ENCODE measurements around the gene CST6. TPM values are rescaled to one million over a fixed set of nuclear protein-coding genes. Genes with fewer than 3 reads are reported as not detected.

The CST6 gene
- total RNA-seq, 1 donor from 2014 or later = not detected

DNA sequence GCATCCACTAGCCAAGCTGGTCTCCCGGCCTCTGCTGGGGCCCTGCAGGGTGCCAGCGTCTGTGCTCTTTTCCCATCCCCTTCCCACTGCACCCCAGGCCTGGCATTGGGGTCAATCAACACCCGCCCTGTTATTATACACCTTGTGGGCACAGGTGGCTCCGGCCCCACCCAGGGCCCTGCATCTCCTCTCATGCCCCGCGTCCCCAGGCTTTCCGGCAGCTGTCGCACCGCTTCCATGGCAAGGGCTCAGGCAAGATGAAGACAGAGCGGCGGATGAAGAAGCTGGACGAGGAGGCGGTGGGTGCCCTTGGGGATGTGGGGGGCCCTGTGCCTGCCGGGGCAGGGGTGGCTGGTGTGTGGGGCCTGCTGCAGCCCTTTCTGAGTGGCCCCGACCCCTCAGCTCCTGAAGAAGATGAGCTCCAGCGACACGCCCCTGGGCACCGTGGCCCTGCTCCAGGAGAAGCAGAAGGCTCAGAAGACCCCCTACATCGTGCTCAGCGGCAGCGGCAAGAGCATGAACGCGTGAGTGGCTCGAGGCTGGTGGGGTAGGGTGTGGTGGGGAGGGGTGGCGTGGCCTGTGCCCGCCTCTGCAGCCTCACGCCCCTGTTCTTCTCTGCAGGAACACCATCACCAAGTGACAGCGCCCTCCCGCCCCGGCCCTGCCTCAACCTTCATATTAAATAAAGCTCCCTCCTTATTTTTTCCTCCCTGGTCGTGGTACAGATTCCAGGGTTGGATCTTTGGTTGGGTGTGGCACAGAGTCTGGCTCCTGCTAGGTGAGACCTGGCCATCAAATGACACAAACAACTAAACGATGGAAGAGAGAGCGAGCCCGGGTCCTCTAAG lies 33.2 kb upstream of the CST6 start:
- Histone ChIP-seq H3K4me3 (ENCODE audit: insufficient read depth, low read depth, low read length) (no peak overlapping the region), H3K9me3 (ENCODE audit: insufficient read depth, low read depth, low read length) (no peaks in the 10 kb centered on the region), H3K4me1 (ENCODE audit: insufficient read depth, low read length) (no peaks in the 10 kb centered on the region), H3K36me3 (ENCODE audit: insufficient read depth, low read length) (peaks cover 3% of the 10 kb centered on the region), H4K20me1 (ENCODE audit: insufficient read depth, low read length) (peaks cover 7% of the 10 kb centered on the region), H3K27ac (ENCODE audit: low read depth, low read length) (no peak overlapping the region), H3K9ac (ENCODE audit: low read length) (no peak overlapping the region), H2AFZ (ENCODE audit: low read depth, low read length) (no peak overlapping the region), H3K79me2 (ENCODE audit: insufficient read depth, low read length) (no peaks in the 10 kb centered on the region), H3K27me3 (ENCODE audit: insufficient read depth, low read length) (no peaks in the 10 kb centered on the region), H3K4me2 (ENCODE audit: low read length) (no peak overlapping the region)
- H3K27me3 Mint-ChIP-seq (ENCODE audit: low read depth, unreplicated experiment) = no peaks in the 10 kb centered on the region
- no peak for FAIRE-seq
- no peak for DNase-seq (ENCODE audit: low read depth)
- TF ChIP-seq, protein P1, sequence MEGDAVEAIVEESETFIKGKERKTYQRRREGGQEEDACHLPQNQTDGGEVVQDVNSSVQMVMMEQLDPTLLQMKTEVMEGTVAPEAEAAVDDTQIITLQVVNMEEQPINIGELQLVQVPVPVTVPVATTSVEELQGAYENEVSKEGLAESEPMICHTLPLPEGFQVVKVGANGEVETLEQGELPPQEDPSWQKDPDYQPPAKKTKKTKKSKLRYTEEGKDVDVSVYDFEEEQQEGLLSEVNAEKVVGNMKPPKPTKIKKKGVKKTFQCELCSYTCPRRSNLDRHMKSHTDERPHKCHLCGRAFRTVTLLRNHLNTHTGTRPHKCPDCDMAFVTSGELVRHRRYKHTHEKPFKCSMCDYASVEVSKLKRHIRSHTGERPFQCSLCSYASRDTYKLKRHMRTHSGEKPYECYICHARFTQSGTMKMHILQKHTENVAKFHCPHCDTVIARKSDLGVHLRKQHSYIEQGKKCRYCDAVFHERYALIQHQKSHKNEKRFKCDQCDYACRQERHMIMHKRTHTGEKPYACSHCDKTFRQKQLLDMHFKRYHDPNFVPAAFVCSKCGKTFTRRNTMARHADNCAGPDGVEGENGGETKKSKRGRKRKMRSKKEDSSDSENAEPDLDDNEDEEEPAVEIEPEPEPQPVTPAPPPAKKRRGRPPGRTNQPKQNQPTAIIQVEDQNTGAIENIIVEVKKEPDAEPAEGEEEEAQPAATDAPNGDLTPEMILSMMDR (IDR thresholded peaks at IDR 0.05; ENCODE audit: insufficient read depth, low read depth, low read length) = no peak
- TF ChIP-seq EZH2 (IDR thresholded peaks at IDR 0.05; ENCODE audit: insufficient read depth, low read length) = no peak
- H3K36me3 Mint-ChIP-seq (ENCODE audit: low read depth, unreplicated experiment) = peaks cover 10% of the 10 kb centered on the region
- no peak overlapping the region for H3K27ac Mint-ChIP-seq (ENCODE audit: unreplicated experiment)
- H3K9me3 Mint-ChIP-seq (ENCODE audit: unreplicated experiment) = no peaks in the 10 kb centered on the region
- H3K4me3 Mint-ChIP-seq (ENCODE audit: unreplicated experiment) = no peak overlapping the region
- no peaks in the 10 kb centered on the region for H3K4me1 Mint-ChIP-seq (ENCODE audit: low read depth, unreplicated experiment)

DNA sequence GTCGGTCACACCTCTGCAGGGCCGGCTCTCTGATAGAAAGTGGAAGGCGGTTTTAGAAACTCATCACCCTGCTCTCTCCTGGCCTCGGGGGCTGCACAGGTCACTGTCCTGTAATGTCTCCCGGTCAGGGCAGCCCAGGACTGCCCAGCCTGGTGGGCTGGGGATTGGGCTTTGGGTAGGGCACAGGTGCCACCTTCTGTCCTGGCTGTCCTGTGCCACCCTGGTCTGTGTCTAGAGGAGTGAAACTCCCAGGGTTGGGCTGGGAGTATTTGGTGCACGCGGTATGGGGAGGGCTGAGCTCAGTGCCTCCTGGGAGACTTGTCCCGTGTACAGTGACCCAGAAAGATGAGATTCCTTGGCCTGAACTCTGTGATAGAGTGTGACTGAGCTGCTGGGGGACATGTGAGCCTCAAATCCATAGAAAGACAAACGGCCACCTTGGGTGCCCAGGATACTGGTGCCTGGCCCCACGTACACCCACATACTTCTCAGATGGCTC lies 32.5 kb upstream of the CST6 start:
- no peak overlapping the region for H2AFZ ChIP-seq (ENCODE audit: low read depth, low read length)
- Mint-ChIP-seq H3K4me1 (ENCODE audit: low read depth, unreplicated experiment) (no peaks in the 10 kb centered on the region), H3K4me3 (ENCODE audit: unreplicated experiment) (no peak overlapping the region), H3K36me3 (ENCODE audit: low read depth, unreplicated experiment) (peaks cover 10% of the 10 kb centered on the region), H3K9me3 (ENCODE audit: unreplicated experiment) (no peaks in the 10 kb centered on the region), H3K27me3 (ENCODE audit: low read depth, unreplicated experiment) (no peaks in the 10 kb centered on the region), H3K27ac (ENCODE audit: unreplicated experiment) (no peak overlapping the region)
- no peaks in the 10 kb centered on the region for H3K36me3 ChIP-seq (ENCODE audit: insufficient read depth, low read length)
- peaks cover 7% of the 10 kb centered on the region for H4K20me1 ChIP-seq (ENCODE audit: insufficient read depth, low read length)
- H3K4me3 ChIP-seq (ENCODE audit: insufficient read depth, low read depth, low read length) = no peak overlapping the region
- no peaks in the 10 kb centered on the region for H3K79me2 ChIP-seq (ENCODE audit: insufficient read depth, low read length)
- no peak for TF ChIP-seq EZH2 (IDR thresholded peaks at IDR 0.05; ENCODE audit: insufficient read depth, low read length)
- TF ChIP-seq, protein P1 (IDR thresholded peaks at IDR 0.05; ENCODE audit: insufficient read depth, low read depth, low read length) = no peak
- no peak overlapping the region for H3K27ac ChIP-seq (ENCODE audit: low read depth, low read length)
- FAIRE-seq (no peak), DNase-seq (ENCODE audit: low read depth) (no peak)
- no peaks in the 10 kb centered on the region for H3K9me3 ChIP-seq (ENCODE audit: insufficient read depth, low read depth, low read length)
- no peaks in the 10 kb centered on the region for H3K27me3 ChIP-seq (ENCODE audit: insufficient read depth, low read length)
- H3K9ac ChIP-seq (ENCODE audit: low read length) = no peak overlapping the region
- no peaks in the 10 kb centered on the region for H3K4me1 ChIP-seq (ENCODE audit: insufficient read depth, low read length)
- H3K4me2 ChIP-seq (ENCODE audit: low read length) = no peak overlapping the region
